Activated T-helper 17 cell treated with anti-CD3 and anti-CD28 coated beads, Interleukin-2, amount 50 U/mL, for 72 hours (primary cell): Measurements from ENCODE around the gene COL20A1. TPM values are rescaled to one million over a fixed set of nuclear protein-coding genes. Genes with fewer than 3 reads are reported as not detected.

ENCODE experiments used
- ATAC-seq: fragments of 150-1000 bp; cut with Tn5 transposase; replicated peaks from 2 replicates; pipeline ENCODE4 v1.10.0; 2021; ENCODE audit warnings: mild to moderate bottlenecking, moderate library complexity
- H3K27ac Mint-ChIP-seq: one replicate; pipeline ENCODE4 v1.8.0; 2022; ENCODE audit warnings: mixed read lengths
- H3K27me3 Mint-ChIP-seq: one replicate; pipeline ENCODE4 v1.8.0; 2022; ENCODE audit warnings: mixed read lengths
- H3K36me3 Mint-ChIP-seq: one replicate; pipeline ENCODE4 v1.8.0; 2022; ENCODE audit warnings: low read depth, mild to moderate bottlenecking, mixed read lengths
- H3K4me1 Mint-ChIP-seq: one replicate; pipeline ENCODE4 v1.8.0; 2022; ENCODE audit warnings: mixed read lengths
- H3K4me3 Mint-ChIP-seq: one replicate; pipeline ENCODE4 v1.8.0; 2022; ENCODE audit warnings: mild to moderate bottlenecking, mixed read lengths
- H3K9me3 Mint-ChIP-seq: one replicate; pipeline ENCODE4 v1.8.0; 2022; ENCODE audit warnings: mixed read lengths
- total RNA-seq, 2 donors: library from RNA; stranded (reverse); gene quantifications; one replicate each; pipeline ENCODE4 v1.2.3, GENCODE V29; 2022

COL20A1 gene
- total RNA-seq, 2 donors from 2014 or later: 0.16 to 0.17 TPM

DNA sequence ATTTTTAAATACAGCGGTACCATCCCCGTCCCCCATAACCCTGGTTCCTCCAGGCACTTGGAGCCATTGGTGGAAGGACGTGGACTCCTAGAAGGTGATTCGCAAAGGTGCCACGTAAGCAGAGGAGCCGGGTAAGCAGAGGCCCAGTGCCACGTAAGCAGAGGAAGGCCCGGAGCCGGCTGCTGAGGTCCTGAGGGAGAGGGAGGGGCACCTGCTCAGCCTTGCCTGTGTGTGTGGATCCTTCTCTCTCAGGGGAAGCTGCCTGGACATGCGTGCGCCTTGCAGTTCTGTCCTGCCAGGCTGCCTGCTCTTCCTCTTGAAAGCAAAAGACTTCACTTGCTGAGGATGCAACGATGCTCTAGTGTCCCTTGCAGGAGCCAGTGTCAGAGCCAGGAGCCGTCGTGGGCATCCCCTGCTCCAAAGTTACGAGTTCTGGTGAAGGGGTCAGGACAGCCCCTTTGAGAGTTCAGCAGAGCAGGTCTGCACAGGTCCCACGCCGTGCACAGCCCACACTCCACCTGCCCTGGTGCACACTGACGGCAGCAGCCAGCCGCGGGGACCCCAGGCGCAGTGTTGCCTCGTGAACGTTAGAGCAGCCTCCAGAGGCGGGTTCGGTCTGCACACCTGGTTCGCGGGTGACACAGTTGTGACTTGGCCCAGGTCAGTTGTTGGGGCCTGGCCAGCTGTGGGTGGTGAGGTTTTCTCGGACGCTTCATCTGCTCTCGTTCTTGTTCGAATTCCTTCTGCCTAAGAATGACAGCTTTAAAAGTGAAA is 36.9 kb upstream of the COL20A1 start:
- Mint-ChIP-seq H3K9me3 (no peaks in the 10 kb centered on the region), H3K27ac (no peak overlapping the region), H3K4me1 (peaks cover 6% of the 10 kb centered on the region), H3K4me3 (no peak overlapping the region), H3K36me3 (no peaks in the 10 kb centered on the region), H3K27me3 (peaks cover 36% of the 10 kb centered on the region)
- no peak for ATAC-seq

- Mint-ChIP-seq H3K27me3 (peaks cover 36% of the 10 kb centered on the region), H3K9me3 (no peaks in the 10 kb centered on the region), H3K4me3 (no peak overlapping the region), H3K27ac (no peak overlapping the region), H3K4me1 (peaks cover 6% of the 10 kb centered on the region), H3K36me3 (no peaks in the 10 kb centered on the region)
- no peak for ATAC-seq
Measured at GRCh38 chr20:63256954-63257353, 36.0 kb upstream of the COL20A1 start.

DNA sequence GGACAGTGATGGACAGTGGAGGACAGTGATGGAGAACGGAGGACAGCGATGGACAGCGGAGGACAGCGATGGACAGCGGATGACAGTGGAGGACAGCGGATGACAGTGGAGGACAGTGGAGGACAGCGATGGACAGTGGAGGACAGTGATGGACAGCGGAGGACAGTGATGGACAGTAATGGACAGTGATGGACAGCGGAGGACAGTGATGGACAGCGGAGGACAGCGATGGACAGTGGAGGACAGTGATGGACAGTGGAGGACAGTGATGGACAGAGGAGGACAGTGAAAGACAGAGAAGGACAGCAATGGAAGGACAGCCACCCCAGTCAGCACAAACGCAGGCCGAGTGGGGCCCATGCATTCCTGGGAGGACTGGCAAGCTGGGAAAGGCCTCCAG is 35.4 kb upstream of the COL20A1 start:
- Mint-ChIP-seq H3K9me3 (no peaks in the 10 kb centered on the region), H3K36me3 (no peaks in the 10 kb centered on the region), H3K4me1 (peaks cover 6% of the 10 kb centered on the region), H3K27ac (no peak overlapping the region), H3K4me3 (no peak overlapping the region), H3K27me3 (peaks cover 31% of the 10 kb centered on the region)
- ATAC-seq: no peak

- H3K36me3 Mint-ChIP-seq: no peaks in the 10 kb centered on the region
- H3K4me3 Mint-ChIP-seq: no peak overlapping the region
- H3K27ac Mint-ChIP-seq: no peak overlapping the region
- peaks cover 6% of the 10 kb centered on the region for H3K4me1 Mint-ChIP-seq
- peaks cover 30% of the 10 kb centered on the region for H3K27me3 Mint-ChIP-seq
- no peak for ATAC-seq
- H3K9me3 Mint-ChIP-seq: no peaks in the 10 kb centered on the region
Measured at GRCh38 chr20:63258781-63259180, 34.2 kb upstream of the COL20A1 start.

DNA sequence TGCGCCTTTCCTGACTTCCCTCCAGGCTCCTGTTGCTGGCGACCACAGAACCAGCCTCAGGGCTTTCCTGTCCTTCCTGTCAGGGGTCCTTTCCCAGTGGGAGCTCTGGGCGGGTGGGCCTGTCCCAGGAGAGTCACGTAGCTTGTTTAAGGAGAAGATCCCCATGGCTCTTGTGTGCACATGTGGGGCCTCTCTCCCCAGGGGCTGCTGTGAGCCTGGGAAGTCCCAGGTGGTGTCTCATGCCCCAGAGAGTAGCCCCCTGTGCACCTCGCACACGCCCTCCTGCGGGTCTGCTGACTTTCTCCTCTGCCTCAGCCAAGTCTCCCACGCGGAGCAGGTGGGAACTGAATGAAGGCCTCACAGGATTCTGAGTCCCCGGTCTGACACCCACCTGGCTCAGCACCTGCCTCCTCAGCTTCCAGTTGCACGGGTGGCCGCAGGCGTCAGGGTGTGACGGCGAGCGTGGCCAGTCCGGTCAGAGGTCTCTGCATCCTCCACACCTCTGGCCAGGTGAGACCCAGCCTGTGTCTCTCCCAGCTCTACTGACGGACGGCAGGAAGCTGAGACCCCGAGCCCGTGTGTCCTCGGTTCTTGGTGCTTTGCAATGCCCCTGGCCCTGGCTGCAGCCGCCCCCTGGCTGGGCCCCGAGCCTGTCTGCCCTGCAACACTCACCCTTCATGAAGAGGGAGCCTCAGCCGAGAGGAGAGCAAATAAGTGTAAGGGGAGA is 33.1 kb upstream of the COL20A1 start:
- peaks cover 33% of the 10 kb centered on the region for H3K27me3 Mint-ChIP-seq
- H3K4me1 Mint-ChIP-seq: peaks cover 6% of the 10 kb centered on the region
- no peaks in the 10 kb centered on the region for H3K9me3 Mint-ChIP-seq
- no peak for ATAC-seq
- no peak overlapping the region for H3K27ac Mint-ChIP-seq
- no peaks in the 10 kb centered on the region for H3K36me3 Mint-ChIP-seq
- H3K4me3 Mint-ChIP-seq: no peak overlapping the region

- no peak overlapping the region for H3K4me3 Mint-ChIP-seq
- no peak overlapping the region for H3K27ac Mint-ChIP-seq
- peaks cover 6% of the 10 kb centered on the region for H3K4me1 Mint-ChIP-seq
- no peaks in the 10 kb centered on the region for H3K9me3 Mint-ChIP-seq
- no peak for ATAC-seq
- H3K27me3 Mint-ChIP-seq: peaks cover 27% of the 10 kb centered on the region
- H3K36me3 Mint-ChIP-seq: no peaks in the 10 kb centered on the region
Measured at GRCh38 chr20:63260521-63260920, 32.5 kb upstream of the COL20A1 start.

- Mint-ChIP-seq H3K36me3 (no peaks in the 10 kb centered on the region), H3K4me1 (peaks cover 6% of the 10 kb centered on the region), H3K4me3 (no peak overlapping the region), H3K27me3 (peaks cover 28% of the 10 kb centered on the region), H3K9me3 (no peaks in the 10 kb centered on the region), H3K27ac (no peak overlapping the region)
- no peak for ATAC-seq
Measured at GRCh38 chr20:63261060-63261794, 31.8 kb upstream of the COL20A1 start.

- Mint-ChIP-seq H3K36me3 (no peaks in the 10 kb centered on the region), H3K27me3 (peaks cover 21% of the 10 kb centered on the region), H3K4me1 (peaks cover 3% of the 10 kb centered on the region), H3K27ac (no peak overlapping the region), H3K9me3 (no peaks in the 10 kb centered on the region), H3K4me3 (no peak overlapping the region)
- no peak for ATAC-seq
Measured at GRCh38 chr20:63261795-63262528, 31.0 kb upstream of the COL20A1 start.

DNA sequence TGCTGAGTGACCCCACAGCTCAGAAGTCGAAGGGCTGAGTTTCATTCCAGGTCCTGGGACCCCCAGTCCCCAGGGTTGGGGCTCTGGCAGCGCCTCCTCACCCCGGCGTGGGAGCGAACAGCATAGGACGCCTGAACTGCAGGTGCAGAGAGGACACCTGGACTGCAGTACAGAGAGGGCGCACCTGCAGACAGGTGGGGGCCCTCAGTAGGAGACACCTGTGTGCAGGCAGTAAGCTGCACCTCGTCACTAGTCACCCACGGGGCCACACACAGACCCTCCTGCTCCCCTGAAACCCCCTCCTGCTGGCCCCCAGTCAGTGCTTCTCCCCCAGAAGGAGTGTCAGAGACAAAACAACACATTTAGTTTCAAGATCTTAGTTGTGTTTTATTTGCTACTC is 30.1 kb upstream of the COL20A1 start:
- Mint-ChIP-seq H3K27ac (no peak overlapping the region), H3K27me3 (peaks cover 17% of the 10 kb centered on the region), H3K4me1 (no peaks in the 10 kb centered on the region), H3K4me3 (no peak overlapping the region), H3K9me3 (no peaks in the 10 kb centered on the region), H3K36me3 (no peaks in the 10 kb centered on the region)
- ATAC-seq: no peak

GRCh38 chr20:63264000-63264399 is 29.0 kb upstream of the COL20A1 start:
- Mint-ChIP-seq H3K36me3 (no peaks in the 10 kb centered on the region), H3K27me3 (peaks cover 17% of the 10 kb centered on the region), H3K4me3 (no peak overlapping the region), H3K4me1 (no peaks in the 10 kb centered on the region), H3K27ac (no peak overlapping the region), H3K9me3 (no peaks in the 10 kb centered on the region)
- no peak for ATAC-seq

GRCh38 chr20:63264519-63264918 is 28.5 kb upstream of the COL20A1 start:
- Mint-ChIP-seq H3K27me3 (peaks cover 13% of the 10 kb centered on the region), H3K36me3 (no peaks in the 10 kb centered on the region), H3K4me1 (no peaks in the 10 kb centered on the region), H3K9me3 (no peaks in the 10 kb centered on the region), H3K27ac (no peak overlapping the region), H3K4me3 (no peak overlapping the region)
- ATAC-seq: no peak

GRCh38 chr20:63265891-63266515 is 27.0 kb upstream of the COL20A1 start:
- ATAC-seq: no peak
- H3K4me3 Mint-ChIP-seq: no peak overlapping the region
- H3K27ac Mint-ChIP-seq: no peak overlapping the region
- no peaks in the 10 kb centered on the region for H3K9me3 Mint-ChIP-seq
- no peaks in the 10 kb centered on the region for H3K36me3 Mint-ChIP-seq
- peaks cover 13% of the 10 kb centered on the region for H3K27me3 Mint-ChIP-seq
- H3K4me1 Mint-ChIP-seq: no peaks in the 10 kb centered on the region

DNA sequence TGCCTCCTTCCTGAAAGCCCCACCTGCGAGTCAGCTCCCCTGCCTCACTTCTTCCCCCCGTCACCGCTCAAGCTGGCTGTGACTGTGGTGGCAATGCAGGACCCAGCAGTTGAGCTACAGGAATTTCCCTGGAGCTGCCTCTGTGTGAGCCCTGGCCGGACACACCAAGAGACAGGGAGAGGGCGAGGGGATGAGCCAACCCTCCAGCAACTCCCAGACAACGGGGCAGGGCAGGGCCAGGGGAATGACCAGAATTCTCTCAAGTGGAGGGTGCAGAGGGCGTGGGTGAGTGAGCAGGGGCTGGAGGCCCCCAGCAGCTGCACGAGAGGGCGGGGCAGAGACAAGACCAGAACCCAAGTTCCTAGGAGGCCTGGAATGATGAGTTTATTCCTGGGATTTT is 25.3 kb upstream of the COL20A1 start:
- Mint-ChIP-seq H3K4me3 (no peak overlapping the region), H3K9me3 (no peaks in the 10 kb centered on the region), H3K27me3 (peaks cover 13% of the 10 kb centered on the region), H3K27ac (no peak overlapping the region), H3K4me1 (peaks cover 5% of the 10 kb centered on the region), H3K36me3 (no peaks in the 10 kb centered on the region)
- no peak for ATAC-seq

GRCh38 chr20:63268256-63268655 is 24.7 kb upstream of the COL20A1 start:
- no peak for ATAC-seq
- H3K4me1 Mint-ChIP-seq: peaks cover 5% of the 10 kb centered on the region
- no peak overlapping the region for H3K4me3 Mint-ChIP-seq
- H3K36me3 Mint-ChIP-seq: no peaks in the 10 kb centered on the region
- H3K27me3 Mint-ChIP-seq: peaks cover 9% of the 10 kb centered on the region
- no peaks in the 10 kb centered on the region for H3K9me3 Mint-ChIP-seq
- H3K27ac Mint-ChIP-seq: no peak overlapping the region
